A673 (cell line): ENCODE data around the gene MYOF.

Experiments used
- CTCF ChIP-seq: fragments of 300-800, 200-600 bp; sonication (generic); conservative IDR thresholded peaks from 2 replicates; pipeline ENCODE4 v1.5.1; 2017; ENCODE audit warnings: low read depth, mild to moderate bottlenecking, antibody characterized with exemption, low read length, moderate library complexity, mixed read lengths
- EZH2 ChIP-seq: fragments of 200-600 bp; sonication (generic); IDR thresholded peaks from 2 replicates; pipeline ENCODE4 v1.6.1; 2017; ENCODE audit warnings: borderline replicate concordance, low read depth, mild to moderate bottlenecking, mixed read lengths, antibody characterized with exemption, low read length; ENCODE audit not compliant: poor library complexity, severe bottlenecking

- TF ChIP-seq CTCF = no peak
- TF ChIP-seq EZH2 = no peak
Measured at GRCh38 chr10:93436591-93437085, 45.5 kb downstream of the MYOF start.
